ENCODE results near the gene KCNJ14.

Gene KCNJ14

DNA sequence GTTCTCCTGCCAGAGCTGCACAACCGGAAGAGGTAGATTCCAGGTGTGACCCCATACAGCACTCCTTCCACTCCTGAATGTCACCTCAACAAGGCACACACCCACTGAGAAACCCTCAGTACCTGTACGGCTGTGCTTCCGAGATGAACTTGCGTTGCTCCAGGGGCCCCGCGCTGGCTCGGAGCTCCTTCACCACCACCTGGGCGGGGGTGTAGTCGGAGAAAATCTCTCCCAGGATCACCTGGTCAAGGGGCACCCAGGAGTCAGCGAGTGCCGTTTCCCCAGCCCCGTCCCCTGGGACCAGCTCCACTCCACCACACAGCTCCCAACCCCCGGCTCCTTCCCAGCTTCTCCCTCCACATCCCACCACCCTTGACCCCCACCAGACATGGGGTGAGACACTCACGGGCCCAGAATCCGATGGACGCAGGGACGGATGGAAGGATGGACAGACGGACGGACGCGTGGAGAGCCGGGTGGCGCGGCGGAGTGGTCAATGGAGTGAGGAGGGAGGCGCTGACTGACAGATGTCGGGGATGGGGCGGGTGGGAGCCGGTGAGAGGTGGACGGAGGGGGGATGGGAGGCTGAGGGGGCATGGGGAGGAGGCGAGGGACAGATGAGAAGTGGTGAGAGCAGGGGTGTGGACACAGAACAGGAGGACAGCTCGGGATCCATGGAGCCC is 53.5 kb downstream of the KCNJ14 start:
- DNase-seq (ENCODE audit: low spot score in 2 of 2) (no peak), ATAC-seq (ENCODE audit: low read depth) (no peak)
- peaks cover 8% of the 10 kb centered on the region for H3K4me1 Mint-ChIP-seq
- H3K4me3 Mint-ChIP-seq = no peak overlapping the region
- H3K27me3 Mint-ChIP-seq = peaks cover 9% of the 10 kb centered on the region
- no peaks in the 10 kb centered on the region for H3K36me3 Mint-ChIP-seq
- H3K9me3 Mint-ChIP-seq = no peaks in the 10 kb centered on the region
- H3K27ac Mint-ChIP-seq = no peak overlapping the region

DNA sequence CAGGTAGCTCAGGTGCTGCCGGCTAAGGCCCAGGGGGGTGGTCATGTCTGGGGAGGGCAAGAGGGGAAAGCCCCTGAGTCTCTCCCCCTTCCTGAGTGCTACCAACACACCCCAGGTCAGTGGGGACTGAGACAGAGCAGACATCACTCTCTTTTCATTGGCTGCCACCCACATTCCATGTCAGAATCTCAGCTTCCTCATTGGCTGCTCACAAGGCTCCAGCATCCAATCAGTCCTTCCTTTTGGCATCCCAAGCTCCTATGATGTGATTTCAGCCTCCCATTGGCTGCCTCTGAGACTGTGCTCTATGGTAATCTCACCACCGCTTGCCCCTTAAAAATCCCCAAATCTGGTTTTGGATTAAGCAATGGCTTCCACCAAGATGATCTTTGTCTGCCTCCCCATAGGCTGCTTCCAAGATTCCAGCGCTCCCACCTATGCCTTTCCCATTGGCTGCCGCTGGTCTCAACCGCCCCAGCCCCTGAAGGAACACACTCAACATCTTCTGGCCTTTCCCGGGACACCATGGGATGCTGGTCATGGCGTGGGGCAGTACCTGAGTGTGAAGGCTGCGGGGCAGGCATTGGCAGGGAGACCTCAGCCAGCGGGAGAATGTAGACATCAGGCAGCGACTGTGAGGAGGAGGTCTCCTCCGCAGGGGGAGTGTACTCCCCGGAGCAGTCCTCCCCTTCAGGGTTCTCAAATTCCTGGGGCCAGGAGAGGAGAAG is 54.3 kb downstream of the KCNJ14 start:
- Mint-ChIP-seq H3K27me3 (peaks cover 9% of the 10 kb centered on the region), H3K27ac (no peak overlapping the region), H3K36me3 (no peaks in the 10 kb centered on the region), H3K9me3 (no peaks in the 10 kb centered on the region), H3K4me1 (peaks cover 7% of the 10 kb centered on the region), H3K4me3 (no peak overlapping the region)
- ATAC-seq (ENCODE audit: low read depth) (no peak), DNase-seq (ENCODE audit: low spot score in 2 of 2) (no peak)

DNA sequence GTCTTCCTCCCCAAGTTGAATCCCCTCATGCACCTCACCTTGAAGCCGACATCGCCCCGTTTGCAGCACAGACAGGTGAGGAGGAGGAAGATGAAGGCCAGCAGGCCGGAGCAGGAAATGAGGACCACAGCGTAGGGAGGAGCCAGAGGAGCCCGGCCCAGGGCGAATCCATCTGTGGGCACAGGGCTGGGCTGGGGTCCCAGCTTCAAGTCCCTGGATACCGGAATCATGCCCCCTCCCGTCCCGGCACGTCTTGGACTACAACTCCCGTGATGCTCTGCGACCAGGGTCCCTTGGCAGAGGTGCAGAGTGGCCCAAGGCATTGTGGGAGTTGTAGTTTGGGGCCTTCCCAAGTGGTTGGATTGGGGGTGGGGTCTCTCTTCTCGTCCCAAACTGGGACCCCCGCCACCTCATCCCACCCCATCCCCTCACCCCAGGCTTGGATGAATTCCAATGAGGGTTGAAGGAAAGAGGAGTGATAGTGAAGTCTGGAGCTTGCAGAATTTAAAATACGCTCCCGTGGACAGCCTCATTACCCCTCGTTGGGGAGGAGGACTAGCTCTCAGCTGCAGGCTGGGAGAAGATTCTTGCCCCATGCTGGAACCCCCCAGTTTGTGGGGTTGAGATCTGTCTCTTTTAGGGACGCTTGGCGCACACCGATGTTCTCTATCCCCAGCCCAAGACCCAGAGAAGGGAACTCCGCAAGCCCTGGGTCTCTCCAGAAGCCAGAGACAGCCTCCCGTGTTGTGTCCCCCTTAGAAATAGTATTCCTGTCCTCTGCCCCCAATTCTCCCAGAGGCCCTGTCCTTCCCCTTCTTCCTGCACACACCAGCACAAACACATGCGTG is 55.3 kb downstream of the KCNJ14 start:
- ATAC-seq (ENCODE audit: low read depth) = peak; percentile 66
- H3K4me1 Mint-ChIP-seq = peaks cover 7% of the 10 kb centered on the region
- no peaks in the 10 kb centered on the region for H3K9me3 Mint-ChIP-seq
- H3K27me3 Mint-ChIP-seq = peaks cover 9% of the 10 kb centered on the region
- peak; percentile 58 to 76 for DNase-seq (ENCODE audit: low spot score in 2 of 2)
- H3K36me3 Mint-ChIP-seq = no peaks in the 10 kb centered on the region
- H3K4me3 Mint-ChIP-seq = peak overlapping the region; percentile 43
- H3K27ac Mint-ChIP-seq = no peak overlapping the region

DNA sequence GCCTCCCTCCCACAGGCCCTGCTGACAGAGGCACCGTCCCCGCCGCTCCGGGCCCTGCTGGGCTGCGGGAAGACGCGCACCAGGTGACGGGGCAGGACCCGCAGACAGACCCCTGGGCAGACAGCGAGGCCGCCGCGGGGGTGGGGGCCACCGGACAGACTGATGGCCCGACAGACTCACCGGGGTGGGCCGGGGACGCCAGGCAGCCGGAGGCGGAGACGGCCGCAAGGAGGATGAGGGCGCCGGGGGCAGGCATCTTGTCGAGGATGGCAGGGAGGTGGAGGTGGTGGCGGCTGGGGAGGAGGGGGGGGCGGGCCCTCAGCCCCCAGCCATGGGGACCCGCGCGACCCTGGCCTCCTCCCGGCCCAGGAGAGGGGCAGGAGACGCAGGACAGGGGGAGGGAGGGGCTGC is 56.0 kb downstream of the KCNJ14 start:
- Mint-ChIP-seq H3K9me3 (no peaks in the 10 kb centered on the region), H3K27ac (no peak overlapping the region), H3K4me3 (no peak overlapping the region), H3K4me1 (peaks cover 7% of the 10 kb centered on the region), H3K27me3 (peaks cover 9% of the 10 kb centered on the region), H3K36me3 (no peaks in the 10 kb centered on the region)
- DNase-seq (ENCODE audit: low spot score in 2 of 2) (no peak), ATAC-seq (ENCODE audit: low read depth) (no peak)

DNA sequence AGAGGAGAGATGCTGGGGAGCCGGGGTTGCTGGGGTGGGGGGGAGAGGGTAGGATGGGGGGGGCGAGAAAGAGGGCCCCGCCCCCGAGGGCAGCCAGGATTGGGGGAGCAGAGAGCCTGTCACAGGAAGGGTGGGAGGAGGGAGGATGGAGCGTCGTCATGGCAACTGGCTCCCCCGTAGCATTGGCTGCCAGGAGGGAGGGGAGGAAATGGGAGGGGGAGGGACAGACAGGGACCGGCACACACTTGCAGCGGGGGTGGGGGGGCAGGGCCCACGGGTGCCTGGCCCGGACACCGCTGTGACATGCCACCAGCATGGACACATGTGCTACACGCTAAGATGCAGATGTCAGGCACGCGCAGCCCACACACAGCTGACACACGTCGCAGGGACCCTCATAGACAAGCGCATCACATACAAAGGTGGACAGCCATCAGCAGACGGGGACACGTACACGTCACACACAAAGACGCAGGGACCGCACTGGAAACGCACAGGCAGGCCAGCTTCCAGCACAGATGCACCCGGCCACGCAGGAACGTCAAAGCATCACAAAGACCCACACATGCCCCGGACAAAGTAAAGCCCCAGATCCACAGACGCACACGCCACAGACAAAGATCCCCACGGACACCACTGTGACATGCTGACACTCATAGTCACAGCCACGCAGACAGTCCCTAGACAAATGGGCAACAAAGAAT is 56.6 kb downstream of the KCNJ14 start, which contains the start of gene LMTK3:
Gene LMTK3 (minus strand): TSS at position 36 of the 704 bp plus-strand sequence. CDS start 259 bp downstream, outside the sequence.
- H3K27ac Mint-ChIP-seq = no peak within 1 kb of the TSS
- H3K4me3 Mint-ChIP-seq = peak within 1 kb of the TSS; percentile 43
- ATAC-seq (ENCODE audit: low read depth) = peak; percentile 29
- H3K36me3 Mint-ChIP-seq = no peaks in the 10 kb centered on the region
- no peaks in the 10 kb centered on the region for H3K9me3 Mint-ChIP-seq
- peaks cover 9% of the 10 kb centered on the region for H3K27me3 Mint-ChIP-seq
- no peak for DNase-seq (ENCODE audit: low spot score in 2 of 2)
- H3K4me1 Mint-ChIP-seq = peaks cover 7% of the 10 kb centered on the region

DNA sequence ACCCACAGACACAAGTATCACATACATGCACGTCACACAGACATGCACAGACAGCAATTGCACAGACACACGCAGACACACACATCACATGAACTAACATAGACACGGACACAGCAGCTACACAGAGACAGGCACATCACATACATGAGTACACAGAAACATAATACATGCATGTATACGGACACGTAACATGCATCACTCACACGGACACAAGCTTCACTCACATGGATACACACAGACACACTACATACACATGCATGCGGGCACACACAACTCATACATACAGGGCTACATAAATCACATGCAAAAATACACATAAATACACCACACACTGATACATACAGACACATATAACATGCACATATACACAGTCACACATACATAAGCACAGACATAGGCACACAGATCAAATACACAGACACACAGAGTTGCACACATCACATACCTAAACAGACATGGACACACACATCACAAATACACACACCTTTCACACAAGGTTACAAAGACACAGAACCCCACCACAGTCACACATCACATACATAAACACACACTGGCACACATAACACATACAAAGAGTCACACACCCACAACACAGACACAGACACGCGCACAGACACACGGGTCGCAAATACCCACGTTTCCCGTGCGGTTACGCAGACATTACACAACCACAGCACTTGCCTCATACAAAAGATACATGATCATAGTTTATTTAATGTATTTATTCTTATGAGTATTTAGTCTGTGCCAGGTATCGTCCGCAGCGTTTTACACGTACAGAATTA is 57.3 kb downstream of the KCNJ14 start:
- DNase-seq (ENCODE audit: low spot score in 2 of 2) = no peak
- Mint-ChIP-seq H3K9me3 (no peaks in the 10 kb centered on the region), H3K4me3 (no peak overlapping the region), H3K27ac (no peak overlapping the region), H3K4me1 (peaks cover 7% of the 10 kb centered on the region), H3K36me3 (no peaks in the 10 kb centered on the region), H3K27me3 (peaks cover 9% of the 10 kb centered on the region)
- no peak for ATAC-seq (ENCODE audit: low read depth)

DNA sequence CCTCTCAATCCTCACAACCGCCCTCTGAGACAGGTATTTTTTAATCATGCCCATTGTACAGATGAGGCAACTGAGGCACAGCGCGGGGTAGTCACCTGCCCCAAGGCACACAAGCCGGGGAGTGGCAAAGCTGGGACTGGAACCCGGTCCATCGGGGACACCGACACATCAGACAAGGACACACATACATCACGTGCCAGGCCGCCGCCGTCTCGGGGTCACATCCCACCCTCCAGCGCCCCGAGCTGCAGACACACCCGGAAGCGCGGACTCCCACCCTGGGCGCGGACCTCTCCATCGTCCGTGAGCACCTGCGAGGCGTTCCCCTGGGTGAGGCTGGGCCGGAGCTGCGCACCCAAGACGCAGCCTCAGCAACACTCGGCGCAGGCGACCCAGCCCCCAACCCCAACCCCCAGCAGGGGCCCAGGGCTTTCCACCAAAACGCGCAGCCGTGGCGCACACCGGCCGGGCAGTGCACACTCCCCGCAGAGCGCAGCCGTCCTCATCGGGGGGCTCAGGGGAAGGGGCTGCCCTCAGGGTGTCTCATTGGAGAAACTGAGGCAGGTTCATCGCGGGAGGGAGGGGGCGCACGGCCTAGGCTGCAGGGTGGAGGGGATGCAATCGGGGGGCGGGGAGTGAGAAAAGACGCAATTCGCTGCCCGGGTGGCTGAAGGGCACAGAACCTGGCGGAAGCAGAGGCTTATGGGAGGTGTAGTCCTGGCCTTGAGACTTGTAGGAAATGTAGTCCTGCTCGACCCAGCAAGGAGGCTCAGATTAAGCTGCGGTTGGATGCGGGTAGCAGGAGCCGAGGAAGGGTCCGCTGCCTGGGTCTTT is 58.1 kb downstream of the KCNJ14 start:
- H3K4me1 Mint-ChIP-seq = peaks cover 7% of the 10 kb centered on the region
- H3K27ac Mint-ChIP-seq = no peak overlapping the region
- H3K9me3 Mint-ChIP-seq = no peaks in the 10 kb centered on the region
- ATAC-seq (ENCODE audit: low read depth) (peak; percentile 86), DNase-seq (ENCODE audit: low spot score in 2 of 2) (peak in 1 of 2 donors; percentile 58)
- no peak overlapping the region for H3K4me3 Mint-ChIP-seq
- H3K36me3 Mint-ChIP-seq = no peaks in the 10 kb centered on the region
- peaks cover 6% of the 10 kb centered on the region for H3K27me3 Mint-ChIP-seq

DNA sequence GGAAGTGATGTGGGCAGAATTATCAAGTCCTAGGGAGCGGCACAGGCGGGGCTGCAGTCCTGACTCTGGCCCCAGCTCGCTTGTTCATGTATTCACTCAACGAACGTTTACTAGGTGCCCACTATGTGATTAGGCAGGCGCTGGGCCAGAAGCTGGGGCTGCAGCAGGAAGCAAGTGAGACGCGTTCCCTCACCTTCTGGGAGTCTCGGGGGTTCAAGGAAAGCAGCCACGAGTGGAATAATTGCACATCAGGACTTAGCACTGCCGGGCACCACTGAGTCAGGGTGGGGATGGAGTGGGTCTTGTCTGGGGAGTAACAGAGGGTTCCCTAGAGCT is 58.7 kb downstream of the KCNJ14 start:
- H3K27ac Mint-ChIP-seq = no peak overlapping the region
- H3K36me3 Mint-ChIP-seq = no peaks in the 10 kb centered on the region
- H3K27me3 Mint-ChIP-seq = peaks cover 5% of the 10 kb centered on the region
- no peak overlapping the region for H3K4me3 Mint-ChIP-seq
- no peaks in the 10 kb centered on the region for H3K9me3 Mint-ChIP-seq
- peaks cover 7% of the 10 kb centered on the region for H3K4me1 Mint-ChIP-seq
- DNase-seq (ENCODE audit: low spot score in 2 of 2) (no peak), ATAC-seq (ENCODE audit: low read depth) (no peak)

DNA sequence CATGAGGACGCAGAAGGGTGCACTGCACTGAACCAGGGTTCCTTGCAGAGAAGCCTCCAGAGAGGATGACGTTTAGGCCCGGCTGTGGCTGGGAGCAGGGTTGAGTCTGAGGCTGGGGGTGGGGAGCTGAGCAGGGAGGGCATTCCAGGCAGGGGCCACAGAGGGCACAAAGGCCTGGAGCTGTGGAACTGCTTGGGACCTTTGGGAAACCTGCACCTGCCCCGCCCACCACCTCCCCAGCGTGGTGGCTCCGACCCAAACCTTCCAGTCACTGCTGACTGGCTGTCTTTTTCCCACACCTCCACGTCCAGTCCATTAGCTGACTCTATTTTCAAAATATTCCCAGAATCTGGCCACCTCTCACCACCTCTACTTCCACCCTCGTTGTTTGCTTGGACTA is 61.2 kb downstream of the KCNJ14 start:
- H3K27ac Mint-ChIP-seq = no peak overlapping the region
- H3K36me3 Mint-ChIP-seq = no peaks in the 10 kb centered on the region
- H3K27me3 Mint-ChIP-seq = peaks cover 1% of the 10 kb centered on the region
- DNase-seq (ENCODE audit: low spot score in 2 of 2) (no peak), ATAC-seq (ENCODE audit: low read depth) (no peak)
- no peaks in the 10 kb centered on the region for H3K9me3 Mint-ChIP-seq
- no peak overlapping the region for H3K4me3 Mint-ChIP-seq
- H3K4me1 Mint-ChIP-seq = peaks cover 3% of the 10 kb centered on the region

All from memory B cell (primary cell).